ENCODE measurements around the gene NUDT1. TPM values are rescaled to one million over a fixed set of nuclear protein-coding genes. Genes with fewer than 3 reads are reported as not detected.

NUDT1 gene
- total RNA-seq, 4 donors from 2014 or later = 4.2 to 23.6 (median 9.5) TPM; not detected in 1

GRCh38 chr7:2208712-2209111, 33.3 kb upstream of the NUDT1 start:
- in situ Hi-C loops (cut with MboI; ENCODE audit: low pct_ligation_motif_present in 1 of 4, low pct_unique_long_range_greater_than_20kb in 1 of 4, low sequenced_read_pairs in 3 of 4) = loop anchor here in 3 of 4 donors (25.0 kb wide), 2 partner anchors 546 to 621 kb away; partner anchors contain the start of gene ELFN1 (in 2 of the 3)
- DNase-seq = no peak
- Histone ChIP-seq H3K27me3 (no peaks in the 10 kb centered on the region), H3K4me1 (peaks cover 0 to 8% (median under 1%) of the 10 kb centered on the region in 4 donors), H3K4me3 (no peak overlapping the region), H3K9me3 (no peaks in the 10 kb centered on the region), H3K36me3 (peaks cover 0 to 5% (median 0%) of the 10 kb centered on the region in 4 donors), H3K27ac (no peak overlapping the region)
- TF ChIP-seq CTCF (IDR thresholded peaks at IDR 0.05) (no peak), POLR2AphosphoS5 (IDR thresholded peaks at IDR 0.05) (no peak)
- intact Hi-C loops (cut with DNase I; ENCODE audit: low total_unique reads) = loop anchor here (5.0 to 10.0 kb wide), 2 partner anchors 106 to 544 kb away; no protein-coding TSS in a partner anchor
- WGBS, 2 donors (ENCODE audit: low coverage in 1 of 2) = 92 to 100% methylated on average over 1 to 16 of the region's 16 CpGs

- intact Hi-C loops (cut with DNase I; ENCODE audit: low total_unique reads) = loop anchor here (5.0 to 10.0 kb wide), 2 partner anchors 107 to 545 kb away; no protein-coding TSS in a partner anchor
- in situ Hi-C loops (cut with MboI; ENCODE audit: low pct_ligation_motif_present in 1 of 4, low pct_unique_long_range_greater_than_20kb in 1 of 4, low sequenced_read_pairs in 3 of 4) = loop anchor here in 3 of 4 donors (25.0 kb wide), 2 partner anchors 547 to 622 kb away; partner anchors contain the start of gene ELFN1 (in 2 of the 3)
- WGBS, 2 donors (ENCODE audit: low coverage in 1 of 2) = 73% methylated on average over 18 of the region's 21 CpGs; no CpG with 5 or more reads in 1 of the 2 donors
These were observed 32.7 kb upstream of the NUDT1 start for GRCh38 chr7:2209146-2209960.

GRCh38 chr7:2209961-2210323, 32.1 kb upstream of the NUDT1 start:
- H3K27me3 ChIP-seq = no peaks in the 10 kb centered on the region
- intact Hi-C loops (cut with DNase I; ENCODE audit: low total_unique reads) (loop anchor here (5.0 to 10.0 kb wide), 2 partner anchors 108 to 545 kb away; no protein-coding TSS in a partner anchor), in situ Hi-C loops (cut with MboI; ENCODE audit: low pct_ligation_motif_present in 1 of 4, low pct_unique_long_range_greater_than_20kb in 1 of 4, low sequenced_read_pairs in 3 of 4) (loop anchor here in 3 of 4 donors (25.0 kb wide), 2 partner anchors 548 to 623 kb away; partner anchors contain the start of gene ELFN1 (in 2 of the 3))
- no peak overlapping the region for H3K4me3 ChIP-seq
- DNase-seq = no peak
- no peaks in the 10 kb centered on the region for H3K9me3 ChIP-seq
- H3K36me3 ChIP-seq = peaks cover 0 to 5% (median 0%) of the 10 kb centered on the region in 4 donors
- no peak overlapping the region for H3K27ac ChIP-seq
- TF ChIP-seq CTCF (IDR thresholded peaks at IDR 0.05) = no peak
- H3K4me1 ChIP-seq = no peaks in the 10 kb centered on the region
- 88 to 100% methylated on average over 1 to 8 of the region's 8 CpGs for WGBS, 2 donors (ENCODE audit: low coverage in 1 of 2)

More at GRCh38 chr7:2209146-2209960, 32.7 kb upstream of the NUDT1 start:
- Histone ChIP-seq H3K4me3 (no peak overlapping the region), H3K4me1 (peaks cover 0 to 4% (median 0%) of the 10 kb centered on the region in 4 donors), H3K9me3 (no peaks in the 10 kb centered on the region), H3K36me3 (peaks cover 0 to 5% (median 0%) of the 10 kb centered on the region in 4 donors), H3K27me3 (no peaks in the 10 kb centered on the region), H3K27ac (no peak overlapping the region)
- TF ChIP-seq CTCF (IDR thresholded peaks at IDR 0.05) (peak; percentile 59 to 72 (median 67)), POLR2A (IDR thresholded peaks at IDR 0.05) (no peak), EP300 (IDR thresholded peaks at IDR 0.05; ENCODE audit: low read depth) (no peak), POLR2AphosphoS5 (IDR thresholded peaks at IDR 0.05) (no peak)
- DNase-seq = peak; percentile 59

- in situ Hi-C loops (cut with MboI; ENCODE audit: low pct_ligation_motif_present in 1 of 4, low pct_unique_long_range_greater_than_20kb in 1 of 4, low sequenced_read_pairs in 3 of 4) = loop anchor here in 3 of 4 donors (25.0 kb wide), 2 partner anchors 548 to 623 kb away; partner anchors contain the start of gene ELFN1 (in 2 of the 3)
- H3K36me3 ChIP-seq = peaks cover 0 to 5% (median 2%) of the 10 kb centered on the region in 4 donors
- H3K4me1 ChIP-seq = no peaks in the 10 kb centered on the region
- no peaks in the 10 kb centered on the region for H3K9me3 ChIP-seq
- intact Hi-C loops (cut with DNase I; ENCODE audit: low total_unique reads) = no loop called here
- no peak overlapping the region for H3K27ac ChIP-seq
- no peak for DNase-seq
- H3K27me3 ChIP-seq = no peaks in the 10 kb centered on the region
- TF ChIP-seq CTCF (IDR thresholded peaks at IDR 0.05) = no peak
- TF ChIP-seq POLR2A (IDR thresholded peaks at IDR 0.05) = no peak
- no peak for TF ChIP-seq EP300 (IDR thresholded peaks at IDR 0.05; ENCODE audit: low read depth)
- TF ChIP-seq POLR2AphosphoS5 (IDR thresholded peaks at IDR 0.05) = no peak
- WGBS, 2 donors (ENCODE audit: low coverage in 1 of 2) = 93% methylated on average over 26 of the region's 30 CpGs; no CpG with 5 or more reads in 1 of the 2 donors
- H3K4me3 ChIP-seq = no peak overlapping the region
These were observed 31.3 kb upstream of the NUDT1 start for GRCh38 chr7:2210551-2211258.

Measured in transverse colon (tissue), 4 donors.